Body of pancreas (tissue), 4 donors: Measurements from ENCODE around the gene COL4A6.

ENCODE experiments used
- CTCF ChIP-seq, 7 experiments: fragments of 450-650 bp in 4 of 7; fragments of 200-600 bp in 3 of 7; sonication (generic) in 3 of 7; IDR thresholded peaks; one replicate each; pipeline ENCODE4 v1.5.1; 2016 to 2019; ENCODE audit warnings: antibody characterized with exemption in 7 of 7
- POLR2A ChIP-seq, 3 donors: fragments of 450-650 bp; IDR thresholded peaks; one replicate each; pipeline ENCODE4 v1.6.1; 2016; ENCODE audit warnings: antibody characterized with exemption in 3 of 3, mild to moderate bottlenecking in 2 of 3

- no peak for TF ChIP-seq CTCF (IDR thresholded peaks at IDR 0.05)
- TF ChIP-seq POLR2A (IDR thresholded peaks at IDR 0.05): no peak
Observed at GRCh38 chrX:108235986-108236385, 202.2 kb downstream of the COL4A6 start.
